Stromal cell of bone marrow (primary cell): ENCODE measurements around the gene WT1.
"Not testable (repeated sequence)": the region's sequence is repeated elsewhere in the genome, so short reads cannot be mapped to it uniquely, and the experiment has no call there.

Experiments used
- DNase-seq: peaks from one replicate; pipeline ENCODE4 v3.0.0-alpha.2; 2012; ENCODE audit warnings: low read depth

WT1 gene

GRCh38 chr11:32386770-32387377, 48.5 kb downstream of the WT1 start:
- DNase-seq = no peak

- DNase-seq = no peak
Measured at GRCh38 chr11:32385998-32386397, 49.3 kb downstream of the WT1 start.

- no peak for DNase-seq
Measured at GRCh38 chr11:32382339-32383049, 52.8 kb downstream of the WT1 start.

GRCh38 chr11:32381179-32381578, 54.2 kb downstream of the WT1 start:
- DNase-seq = no peak

- DNase-seq = no peak
Measured at GRCh38 chr11:32379719-32380118, 55.6 kb downstream of the WT1 start.

GRCh38 chr11:32375826-32376225, 59.5 kb downstream of the WT1 start:
- no peak for DNase-seq

GRCh38 chr11:32374261-32374711, 61.1 kb downstream of the WT1 start:
- DNase-seq = no peak

GRCh38 chr11:32369987-32370386, 65.4 kb downstream of the WT1 start:
- DNase-seq = not testable (repeated sequence)

GRCh38 chr11:32366666-32367065, 68.7 kb downstream of the WT1 start:
- DNase-seq = no peak

GRCh38 chr11:32365192-32365591, 70.1 kb downstream of the WT1 start:
- no peak for DNase-seq

- DNase-seq = no peak
Measured at GRCh38 chr11:32358729-32359128, 76.6 kb downstream of the WT1 start.

- no peak for DNase-seq
Measured at GRCh38 chr11:32353884-32354283, 81.5 kb downstream of the WT1 start.

- DNase-seq = no peak
Measured at GRCh38 chr11:32348502-32348901, 86.8 kb downstream of the WT1 start.

GRCh38 chr11:32344946-32345345, 90.4 kb downstream of the WT1 start:
- DNase-seq = no peak

- no peak for DNase-seq
Measured at GRCh38 chr11:32343325-32344008, 91.9 kb downstream of the WT1 start.

GRCh38 chr11:32341620-32342613, 93.4 kb downstream of the WT1 start:
- DNase-seq = no peak

- DNase-seq = no peak
Measured at GRCh38 chr11:32340181-32340580, 95.2 kb downstream of the WT1 start.
